Activated T-helper 1 cell treated with anti-CD3 and anti-CD28 coated beads, Interleukin-12 subunit alpha, Interleukin-12 subunit beta, Interleukin-2, Interleukin-4 antibody, amounts not matched to agents 30 ng/mL and 10 ng/mL and 1 ng/mL, durations not matched to agents 14 hours and 24 hours and 36 hours (primary cell): ENCODE measurements around the gene CCL19. TPM values are rescaled to one million over a fixed set of nuclear protein-coding genes. Genes with fewer than 3 reads are reported as not detected.
A peak's percentile ranks its signal among the peaks of the same experiment; 100 is the strongest.

Source experiments
- DNase-seq: peaks from one replicate; pipeline ENCODE4 v3.0.0; 2021; ENCODE audit warnings: low spot score
- H3K27ac Mint-ChIP-seq: one replicate; pipeline ENCODE4 v1.8.0; 2021; ENCODE audit warnings: mild to moderate bottlenecking, mixed read lengths
- H3K27me3 Mint-ChIP-seq: one replicate; pipeline ENCODE4 v1.8.0; 2022; ENCODE audit warnings: mild to moderate bottlenecking, moderate library complexity, mixed read lengths; ENCODE audit not compliant: insufficient read depth
- H3K36me3 Mint-ChIP-seq: one replicate; pipeline ENCODE4 v1.8.0; 2021; ENCODE audit warnings: low read depth, mixed read lengths
- H3K4me1 Mint-ChIP-seq: one replicate; pipeline ENCODE4 v1.8.0; 2021; ENCODE audit warnings: low read depth, mixed read lengths
- H3K4me3 Mint-ChIP-seq: one replicate; pipeline ENCODE4 v1.8.0; 2021; ENCODE audit warnings: mild to moderate bottlenecking, moderate library complexity, mixed read lengths
- H3K9me3 Mint-ChIP-seq: one replicate; pipeline ENCODE4 v1.8.0; 2021; ENCODE audit warnings: mixed read lengths
- intact Hi-C: fragments of 100-400 bp; cut with micrococcal nuclease; formaldehyde crosslinking; loops from one replicate; pipeline ENCODE4 v1.15.1; 2024
- total RNA-seq: library from RNA; stranded (reverse); gene quantifications from 2 replicates; pipeline ENCODE4 v1.2.3, GENCODE V29; 2022

CCL19 gene
- total RNA-seq, 1 donor from 2014 or later = not detected

DNA sequence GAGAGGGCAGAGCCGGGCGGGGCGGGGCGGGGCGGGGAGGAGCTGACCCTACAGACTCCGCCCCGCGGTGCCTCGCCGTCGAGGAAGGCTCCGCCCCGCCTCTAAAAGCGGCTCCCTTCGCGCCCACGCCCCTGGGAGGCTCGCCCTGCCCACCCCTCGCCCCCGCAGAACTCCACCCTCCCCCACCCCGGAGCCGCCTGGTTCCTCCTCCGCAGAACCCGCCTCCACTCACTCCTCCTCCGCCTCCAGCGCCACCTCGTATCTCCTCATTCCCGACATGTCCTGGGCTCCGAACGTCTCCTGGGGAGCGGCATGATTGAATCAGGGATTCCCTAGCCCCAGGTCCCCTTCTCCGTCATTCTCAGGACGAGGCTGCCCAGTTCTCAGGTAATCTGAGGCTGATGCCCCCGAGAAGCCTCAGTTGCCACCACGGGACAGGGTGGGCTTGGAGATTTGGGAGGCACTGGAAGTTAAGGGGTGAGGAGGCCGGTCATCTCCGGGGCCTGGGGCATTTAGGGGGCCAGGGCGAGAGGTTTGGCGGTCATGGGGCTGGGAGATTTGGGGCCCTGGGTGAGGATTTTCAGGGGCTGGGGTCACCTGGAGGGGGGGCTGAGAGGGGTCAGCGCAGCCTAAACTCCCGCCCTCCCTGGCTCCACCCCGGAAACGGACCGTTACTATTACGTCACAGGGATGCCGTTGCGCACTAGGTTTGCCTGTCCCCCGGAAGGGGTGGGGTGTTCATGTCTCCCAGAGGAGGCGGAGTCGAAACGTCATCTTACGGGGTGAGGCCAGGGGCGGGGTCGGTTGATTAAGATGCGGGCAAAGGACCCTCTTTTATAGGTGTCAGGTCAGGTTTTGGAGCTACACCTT lies 25.5 kb downstream of the CCL19 start:
- DNase-seq = peak; percentile 86
- peak overlapping the region; percentile 84 for H3K27ac Mint-ChIP-seq
- H3K36me3 Mint-ChIP-seq = peaks cover 22% of the 10 kb centered on the region
- peaks cover 31% of the 10 kb centered on the region for H3K4me1 Mint-ChIP-seq
- intact Hi-C loops = loop anchor here (1.0 to 10.0 kb wide), 10 partner anchors 19 to 487 kb away; partner anchors contain the start of genes DCTN3, DNAI1, DNAJB5 and FAM219A
- peak overlapping the region; percentile 88 for H3K4me3 Mint-ChIP-seq
- H3K9me3 Mint-ChIP-seq = peaks cover 5% of the 10 kb centered on the region
- H3K27me3 Mint-ChIP-seq = no peaks in the 10 kb centered on the region

DNA sequence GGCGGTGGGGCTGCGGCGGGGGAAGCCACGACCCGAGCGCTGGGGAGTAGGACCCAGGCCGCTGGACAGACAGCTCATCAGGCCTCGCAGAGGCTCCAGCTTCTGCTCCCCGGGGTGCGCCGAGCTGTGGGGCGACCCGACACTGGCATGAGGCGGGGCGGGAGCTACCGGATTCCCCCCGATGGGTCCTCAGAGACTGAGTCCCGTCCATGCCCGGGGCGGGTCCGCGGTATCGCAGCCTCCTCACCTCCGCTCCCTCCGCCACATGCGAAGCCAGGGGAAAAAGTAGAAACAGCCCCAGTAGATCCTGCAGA lies 26.1 kb downstream of the CCL19 start:
- intact Hi-C loops = loop anchor here (1.0 to 10.0 kb wide), 8 partner anchors 19 to 451 kb away; partner anchors contain the start of genes DCTN3, DNAI1, DNAJB5 and FAM219A
- DNase-seq = no peak
- H3K9me3 Mint-ChIP-seq = peaks cover 5% of the 10 kb centered on the region
- peak overlapping the region; percentile 84 for H3K27ac Mint-ChIP-seq
- peak overlapping the region; percentile 88 for H3K4me3 Mint-ChIP-seq
- no peaks in the 10 kb centered on the region for H3K27me3 Mint-ChIP-seq
- H3K4me1 Mint-ChIP-seq = peaks cover 31% of the 10 kb centered on the region
- peaks cover 22% of the 10 kb centered on the region for H3K36me3 Mint-ChIP-seq

- intact Hi-C loops = loop anchor here (1.0 to 10.0 kb wide), 9 partner anchors 18 to 452 kb away; partner anchors contain the start of genes DCTN3, DNAI1, DNAJB5 and FAM219A
- peaks cover 5% of the 10 kb centered on the region for H3K9me3 Mint-ChIP-seq
- peak overlapping the region; percentile 88 for H3K4me3 Mint-ChIP-seq
- peaks cover 31% of the 10 kb centered on the region for H3K4me1 Mint-ChIP-seq
- H3K36me3 Mint-ChIP-seq = peaks cover 22% of the 10 kb centered on the region
- H3K27ac Mint-ChIP-seq = peak overlapping the region; percentile 76
- DNase-seq = peak; percentile 61
- H3K27me3 Mint-ChIP-seq = no peaks in the 10 kb centered on the region
Measured at GRCh38 chr9:34664281-34665066, 26.6 kb downstream of the CCL19 start.

DNA sequence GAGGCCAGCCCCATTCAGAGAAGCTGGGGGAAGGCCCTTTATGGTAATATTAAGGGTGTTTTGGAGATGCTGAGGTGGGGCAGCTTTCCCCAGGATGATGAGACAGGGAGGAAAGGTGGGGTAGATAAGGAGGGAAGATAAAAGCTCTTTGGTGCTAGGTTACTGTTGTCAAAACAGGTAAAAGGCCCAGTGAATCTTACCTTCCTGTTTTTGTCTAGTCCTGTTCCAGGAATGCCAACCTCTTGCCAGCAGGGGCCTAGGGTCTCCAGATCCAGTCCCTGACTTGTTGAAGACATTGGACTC lies 27.8 kb downstream of the CCL19 start:
- intact Hi-C loops = loop anchor here (10.0 kb wide), 1 partner anchor 412 kb away; the partner anchor contains the start of genes FANCG and VCP
- Mint-ChIP-seq H3K4me3 (no peak overlapping the region), H3K27me3 (no peaks in the 10 kb centered on the region), H3K36me3 (peaks cover 15% of the 10 kb centered on the region), H3K4me1 (peaks cover 31% of the 10 kb centered on the region), H3K27ac (peak overlapping the region; percentile 80), H3K9me3 (no peaks in the 10 kb centered on the region)
- DNase-seq = peak; percentile 5

GRCh38 chr9:34662526-34663302 lies 28.4 kb downstream of the CCL19 start, which contains the start of gene CCL27:
CCL27 (minus strand) TSS chr9:34662657; CDS start chr9:34662633, 24 bp downstream.
- Mint-ChIP-seq H3K27me3 (no peaks in the 10 kb centered on the region), H3K4me3 (peak within 1 kb of the TSS; percentile 9), H3K9me3 (no peaks in the 10 kb centered on the region), H3K27ac (peak within 1 kb of the TSS; percentile 80), H3K36me3 (peaks cover 15% of the 10 kb centered on the region), H3K4me1 (peaks cover 31% of the 10 kb centered on the region)
- intact Hi-C loops = loop anchor here (10.0 kb wide), 1 partner anchor 412 kb away; the partner anchor contains the start of genes FANCG and VCP
- no peak for DNase-seq

- Mint-ChIP-seq H3K4me3 (no peak overlapping the region), H3K27me3 (no peaks in the 10 kb centered on the region), H3K4me1 (peaks cover 28% of the 10 kb centered on the region), H3K36me3 (peaks cover 16% of the 10 kb centered on the region), H3K9me3 (no peaks in the 10 kb centered on the region), H3K27ac (no peak overlapping the region)
- intact Hi-C loops = loop anchor here (10.0 kb wide), 1 partner anchor 415 kb away; the partner anchor contains the start of genes FANCG and VCP
- no peak for DNase-seq
Measured at GRCh38 chr9:34659592-34660253, 31.4 kb downstream of the CCL19 start.

DNA sequence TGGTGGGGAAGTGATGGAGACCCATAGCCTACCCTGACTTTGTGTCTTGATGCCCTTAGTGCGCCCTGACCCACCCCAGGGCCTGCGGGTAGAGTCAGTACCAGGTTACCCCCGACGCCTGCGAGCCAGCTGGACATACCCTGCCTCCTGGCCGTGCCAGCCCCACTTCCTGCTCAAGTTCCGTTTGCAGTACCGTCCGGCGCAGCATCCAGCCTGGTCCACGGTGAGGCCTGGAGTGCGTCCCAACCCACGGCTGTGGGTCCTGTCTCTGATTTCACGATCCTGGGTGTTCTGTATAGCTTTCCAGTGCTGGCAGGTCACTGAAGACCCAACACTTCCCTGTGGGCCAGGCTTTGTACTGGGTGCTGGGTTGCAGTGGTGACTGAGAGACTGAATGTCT lies 32.6 kb downstream of the CCL19 start:
- peaks cover 13% of the 10 kb centered on the region for H3K36me3 Mint-ChIP-seq
- H3K9me3 Mint-ChIP-seq = no peaks in the 10 kb centered on the region
- peaks cover 16% of the 10 kb centered on the region for H3K4me1 Mint-ChIP-seq
- H3K4me3 Mint-ChIP-seq = no peak overlapping the region
- H3K27me3 Mint-ChIP-seq = no peaks in the 10 kb centered on the region
- no peak for DNase-seq
- intact Hi-C loops = no loop called here
- H3K27ac Mint-ChIP-seq = no peak overlapping the region

GRCh38 chr9:34656992-34657391 lies 34.1 kb downstream of the CCL19 start:
- intact Hi-C loops = no loop called here
- no peaks in the 10 kb centered on the region for H3K9me3 Mint-ChIP-seq
- peaks cover 14% of the 10 kb centered on the region for H3K36me3 Mint-ChIP-seq
- H3K27me3 Mint-ChIP-seq = no peaks in the 10 kb centered on the region
- H3K27ac Mint-ChIP-seq = no peak overlapping the region
- peaks cover 13% of the 10 kb centered on the region for H3K4me1 Mint-ChIP-seq
- no peak overlapping the region for H3K4me3 Mint-ChIP-seq
- no peak for DNase-seq

GRCh38 chr9:34655394-34655793 lies 35.7 kb downstream of the CCL19 start:
- H3K27me3 Mint-ChIP-seq = no peaks in the 10 kb centered on the region
- no peaks in the 10 kb centered on the region for H3K9me3 Mint-ChIP-seq
- peaks cover 9% of the 10 kb centered on the region for H3K36me3 Mint-ChIP-seq
- H3K4me3 Mint-ChIP-seq = no peak overlapping the region
- H3K27ac Mint-ChIP-seq = no peak overlapping the region
- intact Hi-C loops = no loop called here
- DNase-seq = no peak
- peaks cover 12% of the 10 kb centered on the region for H3K4me1 Mint-ChIP-seq

DNA sequence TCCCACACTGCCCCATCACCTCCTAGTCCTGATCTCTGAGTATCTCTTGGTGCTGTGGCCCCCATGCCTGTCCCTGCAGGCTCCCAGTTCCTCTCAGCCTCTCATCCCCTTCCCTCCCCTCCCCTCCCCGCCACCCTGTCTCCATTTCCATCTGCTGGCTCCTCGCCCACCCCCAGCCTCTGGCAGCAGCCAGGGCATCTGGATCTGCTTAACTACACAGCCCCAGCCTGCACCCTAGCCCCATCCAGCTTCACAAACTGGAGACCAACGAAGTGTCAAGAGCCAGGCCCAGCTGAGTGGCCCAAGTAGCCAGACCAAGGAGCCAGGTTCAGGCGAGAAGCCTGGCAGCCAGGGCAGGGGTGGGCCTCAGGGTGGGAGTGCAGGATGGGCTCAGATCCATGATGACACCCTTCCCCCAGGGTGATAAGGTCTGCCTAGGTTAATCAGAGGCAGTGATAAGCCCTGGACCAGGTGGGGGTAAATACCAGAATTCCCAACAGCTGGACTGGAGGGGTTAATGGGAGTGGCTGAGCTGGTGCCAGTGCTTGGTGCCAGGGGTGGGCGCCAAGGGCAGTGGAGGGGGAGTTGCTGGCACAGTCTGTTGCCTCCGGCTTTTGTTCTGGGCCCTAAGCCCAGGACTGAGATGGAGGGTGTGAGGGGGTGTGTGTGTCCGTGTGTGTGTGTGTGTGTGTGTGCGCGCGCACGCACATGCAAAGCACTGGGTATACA lies 36.6 kb downstream of the CCL19 start:
- H3K27ac Mint-ChIP-seq = no peak overlapping the region
- H3K4me1 Mint-ChIP-seq = peaks cover 14% of the 10 kb centered on the region
- peaks cover 10% of the 10 kb centered on the region for H3K36me3 Mint-ChIP-seq
- intact Hi-C loops = no loop called here
- H3K27me3 Mint-ChIP-seq = no peaks in the 10 kb centered on the region
- H3K9me3 Mint-ChIP-seq = no peaks in the 10 kb centered on the region
- H3K4me3 Mint-ChIP-seq = no peak overlapping the region
- DNase-seq = no peak

GRCh38 chr9:34653151-34654072 lies 37.7 kb downstream of the CCL19 start:
- Mint-ChIP-seq H3K4me1 (peaks cover 22% of the 10 kb centered on the region), H3K27ac (peak overlapping the region; percentile 43), H3K4me3 (no peak overlapping the region), H3K36me3 (peaks cover 18% of the 10 kb centered on the region), H3K27me3 (no peaks in the 10 kb centered on the region), H3K9me3 (no peaks in the 10 kb centered on the region)
- no peak for DNase-seq
- intact Hi-C loops = no loop called here
